Small intestine (tissue), 7 donors: ENCODE results near the gene NR2F2. TPM values are rescaled to one million over a fixed set of nuclear protein-coding genes. Genes with fewer than 3 reads are reported as not detected.

Experiments
- DNase-seq, 2 donors: peaks; one replicate each; pipeline versions ENCODE4 v3.0.0 to v3.0.0-alpha.2; 2013
- FAIRE-seq: peaks from 2 replicates; lab custom pipeline; 2012; peaks lifted over from hg19 to GRCh38; lab: Jason Lieb, UNC
- H3K27ac ChIP-seq, 3 donors: one replicate each; pipeline ENCODE4 v1.5.1; 2013; ENCODE audit warnings: low read length in 2 of 3, mild to moderate bottlenecking in 2 of 3, control low read depth in 1 of 3, inconsistent platforms in 1 of 3, low read depth in 1 of 3, moderate library complexity in 1 of 3
- H3K27me3 ChIP-seq, 3 donors: one replicate each; pipeline ENCODE4 v1.6.1; 2013; ENCODE audit warnings: low read length in 3 of 3, inconsistent platforms in 1 of 3; ENCODE audit not compliant: control insufficient read depth in 3 of 3, insufficient read depth in 3 of 3
- H3K36me3 ChIP-seq, 3 donors: one replicate each; pipeline ENCODE4 v1.6.1; 2013; ENCODE audit warnings: low read length in 3 of 3, inconsistent platforms in 1 of 3, low read depth in 1 of 3, mild to moderate bottlenecking in 1 of 3, moderate library complexity in 1 of 3; ENCODE audit not compliant: control insufficient read depth in 3 of 3, insufficient read depth in 2 of 3
- H3K4me1 ChIP-seq, 3 donors: one replicate each; pipeline ENCODE4 v1.6.1; 2013; ENCODE audit warnings: low read length in 2 of 3, inconsistent platforms in 1 of 3, low read depth in 1 of 3, mild to moderate bottlenecking in 1 of 3, moderate library complexity in 1 of 3; ENCODE audit not compliant: control insufficient read depth in 3 of 3, insufficient read depth in 2 of 3
- H3K4me3 ChIP-seq, 3 donors: one replicate each; pipeline ENCODE4 v1.5.1; 2013; ENCODE audit warnings: low read length in 3 of 3, control low read depth in 1 of 3, inconsistent platforms in 1 of 3, low read depth in 1 of 3, mild to moderate bottlenecking in 1 of 3, moderate library complexity in 1 of 3
- H3K9me3 ChIP-seq, 2 donors: one replicate each; pipeline ENCODE4 v1.6.1; 2013; ENCODE audit warnings: low read depth in 1 of 2, low read length in 1 of 2; ENCODE audit not compliant: control insufficient read depth in 2 of 2, insufficient read depth in 1 of 2
- WGBS, 3 donors: extraction: QIAGEN DNeasy Blood & Tissue Kit; methylation state at CpG; one replicate each; pipeline ENCODE4 v1.1.7; 2013; 5-methylcytosine and 5-hydroxymethylcytosine counted together
- polyA plus RNA-seq, 4 donors: library from polyadenylated mRNA; stranded (reverse) in 3 of 4; unstranded in 1 of 4; fragments of 200-250 nt in 3 of 4; fragments of 120-200 nt in 1 of 4; gene quantifications; one replicate each; pipeline versions ENCODE4 v1.2.1 to v1.2.3, GENCODE V29; 2013
- donor health status: healthy with polysubstance abuse.
- donor health status: control.
- donor health status: control.
- donor health status: Bipolar disorder and iron deficiency.
- donor health status: healthy.

Gene NR2F2
- polyA plus RNA-seq, 4 donors = 3.6 to 34.1 (median 15.6) TPM

- no peak for FAIRE-seq
- WGBS, 3 donors = 49 to 62% (median 62%) methylated on average over 4 of the region's 4 CpGs
- Histone ChIP-seq H3K27me3 (peaks cover 0 to 2% (median 0%) of the 10 kb centered on the region in 3 donors), H3K4me1 (no peaks in the 10 kb centered on the region), H3K36me3 (no peaks in the 10 kb centered on the region), H3K27ac (no peak overlapping the region), H3K4me3 (no peak overlapping the region), H3K9me3 (no peaks in the 10 kb centered on the region)
- no peak for DNase-seq
Observed at GRCh38 chr15:96381463-96381862, 51.0 kb downstream of the NR2F2 start.

- H3K4me1 ChIP-seq = no peaks in the 10 kb centered on the region
- no peak overlapping the region for H3K4me3 ChIP-seq
- no peak overlapping the region for H3K27ac ChIP-seq
- H3K9me3 ChIP-seq = no peaks in the 10 kb centered on the region
- DNase-seq (no peak), FAIRE-seq (no peak)
- H3K36me3 ChIP-seq = no peaks in the 10 kb centered on the region
- WGBS, 3 donors = 39 to 56% (median 40%) methylated on average over 1 of the region's 1 CpG
- H3K27me3 ChIP-seq = peaks cover 0 to 2% (median 0%) of the 10 kb centered on the region in 3 donors
Observed at GRCh38 chr15:96385195-96385594, 54.7 kb downstream of the NR2F2 start.

GRCh38 chr15:96388673-96389072 lies 58.2 kb downstream of the NR2F2 start:
- no peak overlapping the region for H3K4me3 ChIP-seq
- 1 to 48% (median 38%) methylated on average over 1 of the region's 1 CpG for WGBS, 3 donors
- H3K4me1 ChIP-seq = no peaks in the 10 kb centered on the region
- H3K36me3 ChIP-seq = no peaks in the 10 kb centered on the region
- H3K9me3 ChIP-seq = no peaks in the 10 kb centered on the region
- H3K27ac ChIP-seq = no peak overlapping the region
- no peak for DNase-seq
- FAIRE-seq = no peak
- peaks cover 0 to 3% (median 0%) of the 10 kb centered on the region in 3 donors for H3K27me3 ChIP-seq
